Inflammatory macrophage treated with lipopolysaccharide for 1 hour (primary cell): ENCODE measurements around the gene TLR2.

Experiments
- DNase-seq, 2 donors: peaks; one replicate each; pipeline ENCODE4 v3.0.0-alpha.2; 2020 to 2022

TLR2 gene

GRCh38 chr4:153684182-153684970 is at the start of gene TLR2:
TSS of gene TLR2 (plus strand) at chr4:153684280. CDS start at chr4:153702908, 18,628 bp downstream.
- peak; percentile 71 to 77 for DNase-seq

GRCh38 chr4:153634738-153635353 is 49.2 kb upstream of the TLR2 start:
- peak in 1 of 2 donors; percentile 68 for DNase-seq

GRCh38 chr4:153635846-153636245 is 48.2 kb upstream of the TLR2 start:
- DNase-seq, result no peak

GRCh38 chr4:153637201-153637600 is 46.9 kb upstream of the TLR2 start:
- no peak for DNase-seq

- no peak for DNase-seq
These were observed 46.1 kb upstream of the TLR2 start for GRCh38 chr4:153638011-153638410.

- no peak for DNase-seq
These were observed 45.1 kb upstream of the TLR2 start for GRCh38 chr4:153638999-153639398.

GRCh38 chr4:153639833-153640802 is 44.0 kb upstream of the TLR2 start:
- DNase-seq, result no peak

- no peak for DNase-seq
These were observed 42.5 kb upstream of the TLR2 start for GRCh38 chr4:153641532-153641931.

GRCh38 chr4:153643406-153644383 is 40.4 kb upstream of the TLR2 start:
- DNase-seq, result peak in 1 of 2 donors; percentile 60

- no peak for DNase-seq
These were observed 38.9 kb upstream of the TLR2 start for GRCh38 chr4:153645183-153645582.

GRCh38 chr4:153646261-153646660 is 37.8 kb upstream of the TLR2 start:
- no peak for DNase-seq

- no peak for DNase-seq
These were observed 37.1 kb upstream of the TLR2 start for GRCh38 chr4:153646978-153647377.

- DNase-seq, result no peak
These were observed 36.1 kb upstream of the TLR2 start for GRCh38 chr4:153647975-153648374.

GRCh38 chr4:153649572-153649991 is 34.5 kb upstream of the TLR2 start:
- DNase-seq, result no peak

- DNase-seq, result peak in 1 of 2 donors; percentile 42
These were observed 33.0 kb upstream of the TLR2 start for GRCh38 chr4:153651116-153651515.

GRCh38 chr4:153651587-153651986 is 32.5 kb upstream of the TLR2 start:
- DNase-seq, result peak; percentile 91 to 95

- DNase-seq, result peak; percentile 86 to 93
These were observed 31.9 kb upstream of the TLR2 start for GRCh38 chr4:153652051-153652784.

- peak in 1 of 2 donors; percentile 63 for DNase-seq
These were observed 29.0 kb upstream of the TLR2 start for GRCh38 chr4:153655002-153655541.

- peak; percentile 75 to 91 for DNase-seq
These were observed 28.2 kb upstream of the TLR2 start for GRCh38 chr4:153655928-153656327.

GRCh38 chr4:153661215-153661822 is 22.8 kb upstream of the TLR2 start:
- peak; percentile 94 to 99 for DNase-seq
